Memory B cell (primary cell): ENCODE measurements around the gene FOXG1.

Source experiments
- ATAC-seq: fragments of 150-1000 bp; cut with Tn5 transposase; 2 replicates; pipeline ENCODE4 v1.10.0; 2021; ENCODE audit warnings: low read depth, mild to moderate bottlenecking, moderate library complexity
- DNase-seq, 2 donors: peaks; one replicate each; pipeline ENCODE4 v3.0.0; 2022; ENCODE audit warnings: low spot score in 2 of 2
- H3K27ac Mint-ChIP-seq: one replicate; pipeline ENCODE4 v1.8.0; 2022; ENCODE audit warnings: mild to moderate bottlenecking, moderate library complexity, mixed read lengths
- H3K27me3 Mint-ChIP-seq: one replicate; pipeline ENCODE4 v1.8.0; 2022; ENCODE audit warnings: mixed read lengths
- H3K36me3 Mint-ChIP-seq: one replicate; pipeline ENCODE4 v1.8.0; 2022; ENCODE audit warnings: mild to moderate bottlenecking, mixed read lengths
- H3K4me1 Mint-ChIP-seq: one replicate; pipeline ENCODE4 v1.8.0; 2022; ENCODE audit warnings: mixed read lengths
- H3K4me3 Mint-ChIP-seq: one replicate; pipeline ENCODE4 v1.8.0; 2022; ENCODE audit warnings: mild to moderate bottlenecking, moderate library complexity, mixed read lengths
- H3K9me3 Mint-ChIP-seq: one replicate; pipeline ENCODE4 v1.8.0; 2022; ENCODE audit warnings: mixed read lengths

Gene FOXG1

DNA sequence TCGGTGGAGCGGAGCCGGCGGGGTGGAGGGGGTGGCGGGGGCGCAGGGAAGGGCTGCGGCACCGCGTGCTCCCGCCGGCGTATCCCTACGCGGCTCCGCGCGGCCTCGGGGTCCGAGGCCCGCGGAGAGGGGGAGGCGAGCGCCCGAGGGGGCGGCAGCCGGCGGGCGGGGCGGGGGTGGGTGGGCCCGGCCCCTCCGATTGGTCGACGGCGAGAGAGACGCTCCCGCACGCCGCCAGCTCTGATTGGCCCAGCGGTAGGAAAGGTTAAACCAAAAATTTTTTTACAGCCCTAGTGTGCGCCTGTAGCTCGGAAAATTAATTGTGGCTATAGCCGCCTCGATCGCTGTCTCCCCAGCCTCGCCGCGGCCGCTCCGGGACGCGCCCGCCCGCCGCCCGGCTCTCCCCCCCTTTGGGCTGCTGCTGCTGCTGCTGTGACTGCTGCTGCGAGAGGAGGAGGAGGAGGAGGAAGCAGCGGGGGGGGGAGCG lies at the start of gene FOXG1:
Gene FOXG1, plus strand, starts transcription at position 319 of the 487 bp plus-strand sequence. CDS start 493 bp downstream, outside the sequence.
- no peak for DNase-seq
- H3K9me3 Mint-ChIP-seq: peaks cover 4% of the 10 kb centered on the region
- peak within 1 kb of the TSS; percentile 9 for H3K4me3 Mint-ChIP-seq
- H3K27ac Mint-ChIP-seq: peak within 1 kb of the TSS; percentile 58
- H3K4me1 Mint-ChIP-seq: peaks cover 3% of the 10 kb centered on the region
- no peaks in the 10 kb centered on the region for H3K36me3 Mint-ChIP-seq
- ATAC-seq: no peak
- H3K27me3 Mint-ChIP-seq: peaks cover 33% of the 10 kb centered on the region

DNA sequence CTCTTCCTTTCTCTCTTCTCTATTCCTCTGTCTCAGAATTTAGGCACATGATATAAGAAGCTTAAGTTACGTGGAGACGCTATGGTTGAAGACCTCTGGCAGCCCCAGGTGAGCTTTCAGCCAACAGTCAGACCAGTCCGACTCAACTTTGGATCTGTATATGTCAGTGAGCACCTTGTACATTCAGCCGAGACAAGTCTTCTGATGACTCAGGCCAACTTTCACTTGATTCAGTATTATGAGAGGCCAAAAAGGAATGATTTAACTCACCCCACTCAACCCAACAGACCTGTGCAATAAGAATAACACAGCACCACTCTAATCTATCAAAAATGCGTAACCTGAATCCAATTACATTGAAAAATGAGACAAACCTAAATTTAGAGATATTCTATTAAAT lies 47.5 kb upstream of the FOXG1 start:
- Mint-ChIP-seq H3K27ac (no peak overlapping the region), H3K4me1 (no peaks in the 10 kb centered on the region), H3K9me3 (peaks cover 9% of the 10 kb centered on the region), H3K4me3 (no peak overlapping the region), H3K27me3 (no peaks in the 10 kb centered on the region), H3K36me3 (no peaks in the 10 kb centered on the region)
- ATAC-seq (no peak), DNase-seq (no peak)

DNA sequence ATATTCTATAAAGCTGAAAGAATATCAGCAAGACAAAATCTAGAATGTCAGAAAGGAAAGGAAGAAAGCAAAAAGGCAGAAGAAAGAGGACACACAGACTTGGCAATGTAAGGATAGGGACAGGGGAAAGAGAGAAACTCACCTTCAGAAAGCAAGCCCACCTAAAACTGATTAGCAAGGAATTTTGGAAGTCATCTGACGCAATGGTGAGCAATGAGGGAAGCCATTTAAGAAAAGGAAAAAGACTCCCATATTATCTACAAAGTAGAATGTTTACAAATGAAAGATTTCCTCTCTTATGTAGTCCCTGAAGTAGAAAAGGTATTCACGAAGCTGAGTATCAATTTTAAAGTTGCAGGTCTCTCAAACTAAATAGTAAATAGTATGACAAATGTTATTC lies 35.2 kb upstream of the FOXG1 start:
- ATAC-seq: no peak
- H3K4me1 Mint-ChIP-seq: no peaks in the 10 kb centered on the region
- no peak overlapping the region for H3K4me3 Mint-ChIP-seq
- H3K27me3 Mint-ChIP-seq: no peaks in the 10 kb centered on the region
- no peak overlapping the region for H3K27ac Mint-ChIP-seq
- no peaks in the 10 kb centered on the region for H3K36me3 Mint-ChIP-seq
- peaks cover 7% of the 10 kb centered on the region for H3K9me3 Mint-ChIP-seq
- no peak for DNase-seq

DNA sequence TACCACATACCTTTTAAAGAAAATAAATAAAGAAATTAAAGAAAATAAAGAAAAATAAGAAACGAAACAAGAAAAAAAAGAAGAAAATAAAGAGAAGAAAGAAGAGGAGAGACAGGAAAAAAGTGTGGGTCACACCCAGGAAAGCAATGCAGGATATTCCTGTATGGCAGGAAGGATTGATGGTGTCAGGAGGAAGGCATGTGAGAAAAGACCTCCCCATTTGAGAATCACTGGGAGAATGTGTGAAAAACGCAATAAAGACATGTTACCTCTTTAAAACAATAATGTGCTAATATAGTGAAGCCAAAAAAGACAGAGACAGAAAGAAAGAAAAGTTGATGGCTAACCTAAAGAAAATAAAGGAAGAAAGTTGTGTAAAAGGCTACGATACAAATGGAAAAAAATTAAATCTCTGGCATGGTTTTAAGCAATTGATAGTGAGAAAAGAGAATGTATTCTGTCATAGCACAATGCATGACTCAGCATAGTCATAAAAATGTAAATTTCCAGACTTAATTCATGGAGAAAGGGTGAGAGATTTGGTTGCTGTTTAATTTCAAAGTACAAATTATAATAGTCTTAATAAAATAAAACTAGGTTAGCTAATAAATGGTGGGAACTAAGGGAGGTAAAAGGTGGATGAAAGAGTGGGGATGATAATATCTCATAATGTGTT lies 24.3 kb upstream of the FOXG1 start:
- DNase-seq: no peak
- no peaks in the 10 kb centered on the region for H3K4me1 Mint-ChIP-seq
- H3K9me3 Mint-ChIP-seq: peaks cover 12% of the 10 kb centered on the region

DNA sequence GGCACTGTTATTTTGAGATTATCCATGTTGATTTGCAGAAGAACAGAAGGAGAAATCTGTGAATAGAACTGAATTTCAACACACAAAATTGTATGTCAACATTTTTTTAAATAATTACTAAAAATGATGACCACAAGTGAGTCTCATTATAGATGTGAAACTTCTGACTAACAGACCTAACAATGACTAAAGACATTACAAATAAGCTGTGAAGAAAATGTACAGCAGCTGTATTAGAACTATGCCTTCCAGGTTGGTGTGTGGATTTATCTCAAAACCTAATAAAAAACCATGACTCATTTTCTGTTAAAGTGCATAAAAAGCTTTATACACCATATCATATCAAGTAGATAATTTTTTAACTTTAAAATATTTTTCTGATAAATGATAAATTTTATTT lies 22.5 kb upstream of the FOXG1 start:
- H3K4me1 Mint-ChIP-seq: no peaks in the 10 kb centered on the region
- no peaks in the 10 kb centered on the region for H3K36me3 Mint-ChIP-seq
- peaks cover 14% of the 10 kb centered on the region for H3K9me3 Mint-ChIP-seq
- ATAC-seq: no peak
- no peak for DNase-seq
- no peak overlapping the region for H3K4me3 Mint-ChIP-seq
- no peak overlapping the region for H3K27ac Mint-ChIP-seq
- no peaks in the 10 kb centered on the region for H3K27me3 Mint-ChIP-seq

More for the DNA sequence above, 24.3 kb upstream of the FOXG1 start:
- Mint-ChIP-seq H3K27ac (no peak overlapping the region), H3K4me3 (no peak overlapping the region), H3K27me3 (no peaks in the 10 kb centered on the region), H3K36me3 (no peaks in the 10 kb centered on the region)
- ATAC-seq: no peak

DNA sequence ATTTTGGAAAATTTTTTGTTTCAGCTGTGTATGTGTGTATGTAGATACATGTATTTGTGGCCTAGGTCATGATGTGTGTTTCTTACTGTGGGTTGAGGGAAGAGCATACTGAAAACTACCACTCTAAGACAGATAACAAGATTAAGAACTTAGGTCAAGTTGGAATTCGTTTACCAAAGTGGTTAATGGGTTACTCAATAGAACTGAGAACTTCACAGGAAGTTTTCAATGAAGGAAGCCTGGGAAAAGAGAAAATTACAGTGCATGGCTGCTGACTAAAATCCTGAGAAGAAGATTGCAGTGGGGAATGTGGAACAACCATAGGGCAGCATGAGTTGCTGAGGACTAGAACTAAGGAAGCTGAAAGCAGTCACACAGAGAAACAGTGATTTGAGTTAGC lies 21.4 kb upstream of the FOXG1 start:
- no peak overlapping the region for H3K4me3 Mint-ChIP-seq
- H3K36me3 Mint-ChIP-seq: no peaks in the 10 kb centered on the region

DNA sequence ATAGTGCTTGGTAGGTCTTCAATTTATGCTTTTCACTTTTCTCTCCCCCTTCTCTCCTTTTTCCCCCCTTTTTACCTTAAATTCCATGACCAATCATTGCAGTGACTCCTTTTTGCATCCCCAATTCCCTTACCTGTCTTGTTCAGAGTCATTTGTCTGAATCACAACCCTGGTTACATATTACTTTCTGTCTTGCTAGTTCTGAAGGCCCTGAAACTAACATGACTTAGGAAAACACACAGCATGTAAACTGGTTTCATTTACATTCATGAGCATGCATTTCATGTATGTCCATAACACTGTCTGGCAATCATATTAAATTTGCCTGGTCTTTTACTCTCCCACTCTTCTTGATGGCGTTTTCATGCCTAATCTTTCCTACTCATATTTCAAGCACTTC lies 20.3 kb upstream of the FOXG1 start:
- Mint-ChIP-seq H3K27ac (no peak overlapping the region), H3K36me3 (no peaks in the 10 kb centered on the region), H3K4me3 (no peak overlapping the region), H3K4me1 (no peaks in the 10 kb centered on the region), H3K9me3 (peaks cover 14% of the 10 kb centered on the region), H3K27me3 (peaks cover under 1% of the 10 kb centered on the region)
- ATAC-seq (no peak), DNase-seq (no peak)

More for the DNA sequence above, 21.4 kb upstream of the FOXG1 start:
- Mint-ChIP-seq H3K27ac (no peak overlapping the region), H3K4me1 (no peaks in the 10 kb centered on the region), H3K27me3 (no peaks in the 10 kb centered on the region), H3K9me3 (peaks cover 14% of the 10 kb centered on the region)
- no peak for DNase-seq
- no peak for ATAC-seq

DNA sequence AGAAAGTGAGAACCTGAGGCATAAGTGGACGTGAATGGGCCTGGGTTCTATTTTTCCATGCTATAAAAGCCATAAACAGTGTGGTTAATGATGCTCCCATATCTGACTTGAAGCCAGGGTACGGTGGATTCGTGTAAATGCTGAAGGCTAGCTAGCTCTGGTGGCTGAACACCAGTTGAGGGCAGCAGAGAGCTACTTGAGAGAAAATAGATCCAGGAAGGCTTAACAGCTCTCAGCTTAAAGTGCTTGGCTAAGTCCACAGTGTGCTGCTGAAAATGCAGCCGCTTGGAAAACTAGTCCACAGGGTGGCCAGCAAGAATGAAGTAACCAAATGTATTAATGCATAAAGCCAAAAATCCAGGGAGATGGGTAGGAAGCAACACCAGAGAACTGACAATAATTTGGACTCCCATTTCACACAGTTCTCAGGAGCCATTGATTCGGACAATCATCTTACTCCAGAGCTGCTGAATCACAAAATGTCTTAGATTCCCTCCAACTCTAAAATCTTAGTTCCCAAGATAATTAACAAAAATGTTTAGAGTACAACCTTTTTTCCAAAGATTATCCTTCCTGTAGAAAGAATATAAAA lies 15.0 kb upstream of the FOXG1 start:
- Mint-ChIP-seq H3K9me3 (peaks cover 9% of the 10 kb centered on the region), H3K27ac (no peak overlapping the region), H3K4me1 (peaks cover 3% of the 10 kb centered on the region), H3K27me3 (peaks cover 13% of the 10 kb centered on the region), H3K36me3 (peaks cover 2% of the 10 kb centered on the region), H3K4me3 (no peak overlapping the region)
- ATAC-seq: no peak
- no peak for DNase-seq

DNA sequence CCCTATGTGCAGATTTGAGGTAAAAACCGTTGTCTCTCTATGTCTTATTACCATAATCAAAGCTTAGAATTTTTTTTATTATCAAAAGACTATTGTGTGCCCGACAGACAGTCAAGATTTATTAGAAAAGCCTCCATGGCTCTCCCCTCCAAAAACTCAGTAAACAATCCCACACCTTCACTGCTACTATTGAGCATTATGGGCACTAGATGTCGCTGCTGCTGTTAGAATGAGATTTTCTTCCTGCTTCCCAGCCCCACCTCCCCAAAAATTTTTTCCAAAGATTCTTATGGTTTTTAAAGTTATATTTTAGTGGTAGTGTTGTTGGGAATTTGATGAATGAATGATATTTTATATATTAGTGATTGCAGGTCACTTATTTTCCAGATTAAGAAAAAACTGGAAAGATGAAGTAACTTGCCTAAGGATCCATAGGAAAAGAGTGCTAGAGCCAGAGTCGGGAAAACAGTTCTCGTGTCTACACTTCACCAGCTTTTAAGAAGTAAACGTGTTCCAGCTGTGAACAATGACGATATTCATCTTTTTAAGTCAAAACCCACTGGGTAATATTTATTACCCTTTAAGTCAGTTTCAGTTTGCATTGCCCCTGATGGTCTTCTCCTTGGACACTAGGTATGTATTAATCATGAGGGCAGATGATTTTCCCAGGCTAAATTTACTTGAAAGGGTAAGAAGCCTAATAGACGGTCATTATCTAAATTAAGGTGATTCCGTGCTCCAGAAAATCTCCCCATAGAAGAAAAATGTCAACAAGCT lies 12.2 kb upstream of the FOXG1 start:
- no peak overlapping the region for H3K27ac Mint-ChIP-seq
- DNase-seq: no peak

DNA sequence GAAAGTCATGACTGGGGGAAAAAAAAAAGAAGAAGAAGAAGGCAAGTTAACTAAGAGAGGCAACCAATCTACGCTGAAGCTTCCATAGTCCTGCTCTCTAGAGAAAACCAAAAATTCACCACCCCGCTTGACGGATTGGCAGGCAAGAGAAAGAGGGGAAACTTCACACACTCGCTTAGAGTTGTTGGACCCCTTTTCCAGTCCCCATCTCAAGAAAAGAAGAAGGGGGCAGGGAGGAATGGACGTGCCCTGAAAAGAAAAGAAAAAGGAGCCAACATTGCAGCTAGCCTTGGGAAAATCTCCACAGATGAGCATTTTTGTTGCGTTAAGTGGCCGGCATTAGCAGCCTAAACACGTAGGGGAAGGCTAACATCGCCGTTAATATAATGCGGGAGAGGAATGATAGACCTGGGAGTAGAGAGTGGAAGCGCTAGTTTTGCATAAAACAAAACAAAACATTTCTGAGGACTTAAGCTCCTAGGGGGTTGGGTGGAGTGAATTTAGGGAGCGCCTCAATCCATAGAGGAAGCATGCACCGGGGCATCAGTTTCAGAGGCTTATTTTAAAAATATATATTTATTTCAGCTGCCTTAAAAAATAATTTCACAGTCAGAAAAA lies 11.3 kb upstream of the FOXG1 start:
- DNase-seq (no peak), ATAC-seq (no peak)
- Mint-ChIP-seq H3K27ac (no peak overlapping the region), H3K4me1 (peaks cover 3% of the 10 kb centered on the region), H3K9me3 (peaks cover 2% of the 10 kb centered on the region), H3K36me3 (peaks cover 2% of the 10 kb centered on the region), H3K4me3 (no peak overlapping the region), H3K27me3 (peaks cover 30% of the 10 kb centered on the region)

More for the DNA sequence above, 12.2 kb upstream of the FOXG1 start:
- H3K36me3 Mint-ChIP-seq: peaks cover 2% of the 10 kb centered on the region
- no peak overlapping the region for H3K4me3 Mint-ChIP-seq
- H3K4me1 Mint-ChIP-seq: peaks cover 3% of the 10 kb centered on the region
- peaks cover 2% of the 10 kb centered on the region for H3K9me3 Mint-ChIP-seq
- ATAC-seq: no peak
- peaks cover 23% of the 10 kb centered on the region for H3K27me3 Mint-ChIP-seq

DNA sequence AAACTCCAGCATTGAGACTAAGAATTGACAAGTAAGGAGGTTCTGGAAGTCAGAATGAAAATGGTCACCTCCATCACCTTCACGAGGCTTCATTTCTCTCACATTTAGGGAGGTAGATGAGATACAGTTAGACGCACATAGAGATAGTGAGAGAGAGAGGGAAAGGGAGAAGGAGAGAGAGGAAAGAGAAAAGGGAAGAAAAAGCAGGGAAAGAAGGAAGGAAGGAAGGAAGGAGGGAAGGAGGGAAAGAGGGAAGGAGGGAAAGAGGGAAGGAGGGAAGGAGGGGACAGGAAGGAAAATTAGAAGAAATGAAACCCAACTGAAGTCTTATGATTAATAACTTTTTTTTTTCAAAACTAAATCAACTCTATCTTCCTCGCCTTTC lies 10.7 kb upstream of the FOXG1 start:
- H3K4me1 Mint-ChIP-seq: peaks cover 3% of the 10 kb centered on the region
- H3K27ac Mint-ChIP-seq: no peak overlapping the region
- peaks cover 32% of the 10 kb centered on the region for H3K27me3 Mint-ChIP-seq
- DNase-seq (no peak), ATAC-seq (no peak)
- H3K9me3 Mint-ChIP-seq: peaks cover 2% of the 10 kb centered on the region
- no peak overlapping the region for H3K4me3 Mint-ChIP-seq
- peaks cover 2% of the 10 kb centered on the region for H3K36me3 Mint-ChIP-seq

DNA sequence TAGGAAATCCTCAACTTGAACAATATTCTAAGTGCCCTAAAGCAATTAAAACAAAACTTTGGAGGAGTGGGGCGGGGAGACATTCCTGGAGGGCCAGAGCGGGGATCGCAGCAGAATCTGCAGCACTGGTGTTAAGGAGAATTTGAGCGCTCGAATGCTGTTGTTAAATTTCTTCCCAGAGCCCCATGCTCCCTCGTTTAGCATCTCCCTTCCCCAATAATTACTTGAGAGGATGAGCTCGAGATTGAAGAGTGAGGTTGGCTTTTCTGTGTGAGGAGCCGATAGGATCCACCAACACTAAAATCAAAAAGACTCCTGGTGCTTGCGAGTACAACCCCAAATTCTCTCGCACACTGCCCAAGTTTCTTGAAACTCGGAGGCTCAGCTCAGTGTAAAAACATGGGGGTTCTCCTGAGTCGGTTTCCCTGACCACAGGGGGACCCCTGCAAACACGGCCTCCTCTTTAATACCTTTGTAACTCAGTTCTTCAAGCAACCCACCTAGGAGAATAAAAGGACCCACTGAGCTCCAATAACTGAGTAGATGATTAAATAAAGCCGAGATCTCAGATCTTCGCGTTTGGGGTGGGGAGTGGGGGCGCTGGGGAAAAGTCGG lies 10.2 kb upstream of the FOXG1 start:
- H3K36me3 Mint-ChIP-seq: peaks cover 2% of the 10 kb centered on the region
- H3K27ac Mint-ChIP-seq: no peak overlapping the region
- no peak for ATAC-seq
- DNase-seq: no peak
- H3K4me1 Mint-ChIP-seq: peaks cover 3% of the 10 kb centered on the region
- peaks cover 30% of the 10 kb centered on the region for H3K27me3 Mint-ChIP-seq
- H3K4me3 Mint-ChIP-seq: no peak overlapping the region
- peaks cover 2% of the 10 kb centered on the region for H3K9me3 Mint-ChIP-seq

DNA sequence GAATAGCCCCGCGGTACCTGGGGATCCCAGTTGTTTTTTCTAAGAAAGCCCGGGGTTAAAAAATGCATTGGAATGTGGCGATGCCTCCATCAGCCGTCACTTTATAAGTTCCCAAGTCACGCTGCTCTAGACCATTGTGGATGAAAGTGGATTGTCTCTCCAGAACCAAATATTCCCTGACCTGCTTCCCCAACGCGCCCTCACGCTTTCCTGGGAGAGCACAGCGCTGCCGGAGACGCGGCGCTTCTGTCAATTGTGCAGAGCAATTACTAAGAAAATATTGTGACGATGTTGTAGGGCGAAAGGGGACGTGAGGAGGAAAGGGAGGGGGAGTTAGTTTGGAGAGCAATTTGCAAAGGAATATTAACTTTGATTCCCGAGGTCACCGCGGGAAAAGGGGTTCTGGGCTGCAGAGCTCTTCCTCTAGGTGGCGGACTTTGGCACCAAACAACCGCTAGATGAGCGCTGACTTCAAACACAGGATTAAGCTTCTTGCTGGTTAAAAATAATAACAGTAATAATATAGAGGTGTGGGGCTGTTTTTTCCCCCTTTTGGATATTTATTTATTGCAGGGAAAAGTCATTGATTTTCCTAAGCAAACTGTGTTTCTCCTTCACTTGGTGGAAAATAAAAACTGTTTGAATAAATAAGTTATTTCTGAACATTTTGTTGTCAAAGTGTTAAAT lies 9.6 kb upstream of the FOXG1 start:
- Mint-ChIP-seq H3K4me3 (no peak overlapping the region), H3K27me3 (peaks cover 30% of the 10 kb centered on the region), H3K36me3 (peaks cover 2% of the 10 kb centered on the region), H3K4me1 (peaks cover 3% of the 10 kb centered on the region), H3K27ac (no peak overlapping the region), H3K9me3 (peaks cover 3% of the 10 kb centered on the region)
- DNase-seq (no peak), ATAC-seq (no peak)
